Stomach (tissue), 4 donors: ENCODE measurements around the gene ARHGEF12.

ENCODE experiments used
- EP300 ChIP-seq: sonication (generic); formaldehyde crosslinking; IDR thresholded peaks from one replicate; pipeline ENCODE4 v1.6.1; 2017; ENCODE audit warnings: antibody characterized with exemption
- POLR2A ChIP-seq, 4 donors: fragments of 450-650 bp; IDR thresholded peaks; one replicate each; pipeline ENCODE4 v1.6.1; 2016; ENCODE audit warnings: antibody characterized with exemption in 4 of 4, control low read depth in 2 of 4, mild to moderate bottlenecking in 1 of 4, moderate library complexity in 1 of 4
- POLR2AphosphoS5 ChIP-seq, 3 donors: sonication (generic); formaldehyde crosslinking; IDR thresholded peaks; one replicate each; pipeline ENCODE4 v1.6.1; 2016; ENCODE audit warnings: antibody characterized with exemption in 3 of 3
- TF ChIP-seq, protein P1 (sequence below), 7 experiments: fragments of 450-650 bp in 4 of 7; fragments of 200-600 bp in 3 of 7; sonication (generic) in 3 of 7; IDR thresholded peaks; one replicate each; pipeline ENCODE4 v1.5.1; 2016 to 2019; ENCODE audit warnings: antibody characterized with exemption in 7 of 7, control low read depth in 2 of 7, mild to moderate bottlenecking in 1 of 7

DNA sequence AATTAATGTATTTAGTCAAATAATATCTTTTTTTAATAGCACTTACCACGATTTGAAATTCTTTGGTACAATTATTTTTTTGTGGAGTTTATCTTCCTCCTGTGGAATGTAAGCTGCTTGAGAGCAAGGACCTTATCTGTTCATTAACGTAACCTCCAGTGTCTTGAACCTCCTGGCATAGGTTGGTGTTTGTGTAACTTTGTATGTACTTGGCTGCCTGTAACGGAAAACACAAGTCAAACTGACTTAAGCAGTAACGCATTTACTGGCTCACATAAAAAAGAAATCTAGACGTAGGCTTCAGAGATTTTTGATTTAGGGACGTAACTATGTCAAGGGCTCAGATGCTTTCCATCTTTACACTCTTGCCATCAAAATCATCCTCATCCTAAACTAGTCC, 56.1 kb downstream of the ARHGEF12 start:
- TF ChIP-seq, protein P1, sequence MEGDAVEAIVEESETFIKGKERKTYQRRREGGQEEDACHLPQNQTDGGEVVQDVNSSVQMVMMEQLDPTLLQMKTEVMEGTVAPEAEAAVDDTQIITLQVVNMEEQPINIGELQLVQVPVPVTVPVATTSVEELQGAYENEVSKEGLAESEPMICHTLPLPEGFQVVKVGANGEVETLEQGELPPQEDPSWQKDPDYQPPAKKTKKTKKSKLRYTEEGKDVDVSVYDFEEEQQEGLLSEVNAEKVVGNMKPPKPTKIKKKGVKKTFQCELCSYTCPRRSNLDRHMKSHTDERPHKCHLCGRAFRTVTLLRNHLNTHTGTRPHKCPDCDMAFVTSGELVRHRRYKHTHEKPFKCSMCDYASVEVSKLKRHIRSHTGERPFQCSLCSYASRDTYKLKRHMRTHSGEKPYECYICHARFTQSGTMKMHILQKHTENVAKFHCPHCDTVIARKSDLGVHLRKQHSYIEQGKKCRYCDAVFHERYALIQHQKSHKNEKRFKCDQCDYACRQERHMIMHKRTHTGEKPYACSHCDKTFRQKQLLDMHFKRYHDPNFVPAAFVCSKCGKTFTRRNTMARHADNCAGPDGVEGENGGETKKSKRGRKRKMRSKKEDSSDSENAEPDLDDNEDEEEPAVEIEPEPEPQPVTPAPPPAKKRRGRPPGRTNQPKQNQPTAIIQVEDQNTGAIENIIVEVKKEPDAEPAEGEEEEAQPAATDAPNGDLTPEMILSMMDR (IDR thresholded peaks at IDR 0.05), result no peak
- TF ChIP-seq POLR2A (IDR thresholded peaks at IDR 0.05), result no peak
- no peak for TF ChIP-seq POLR2AphosphoS5 (IDR thresholded peaks at IDR 0.05)
- no peak for TF ChIP-seq EP300
